GM21381 (cell line): Measurements from ENCODE around the gene UNC13C.

Experiments used
- ATAC-seq: cut with Tn5 transposase; IDR thresholded peaks from one replicate; pipeline ENCODE4 v1.9.1; 2021; ENCODE audit warnings: mild to moderate bottlenecking, moderate library complexity; ENCODE audit not compliant: unreplicated experiment

The UNC13C gene

DNA sequence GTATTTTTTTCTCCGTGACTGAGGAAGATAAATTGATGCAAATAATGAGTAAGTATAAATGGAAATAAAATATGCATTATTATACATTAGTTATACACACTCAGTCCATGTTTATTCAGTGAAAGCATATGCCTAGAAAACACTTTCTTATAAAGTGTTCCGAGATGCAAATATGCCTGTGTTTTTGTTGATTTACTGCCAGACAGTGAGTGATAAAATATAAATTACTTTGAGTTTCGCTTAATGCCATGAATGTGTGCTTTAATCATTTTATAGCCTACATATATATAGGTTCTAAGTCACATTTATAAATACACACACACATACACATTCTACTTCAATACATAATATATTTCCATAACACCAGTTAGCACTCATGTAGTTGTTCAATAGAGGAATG lies 569.2 kb downstream of the UNC13C start:
- no peak for ATAC-seq

GRCh38 chr15:54550954-54551353 lies 572.7 kb downstream of the UNC13C start:
- no peak for ATAC-seq

GRCh38 chr15:54556231-54556630 lies 578.0 kb downstream of the UNC13C start:
- ATAC-seq: no peak

GRCh38 chr15:54559405-54560069 lies 581.3 kb downstream of the UNC13C start:
- ATAC-seq: no peak

DNA sequence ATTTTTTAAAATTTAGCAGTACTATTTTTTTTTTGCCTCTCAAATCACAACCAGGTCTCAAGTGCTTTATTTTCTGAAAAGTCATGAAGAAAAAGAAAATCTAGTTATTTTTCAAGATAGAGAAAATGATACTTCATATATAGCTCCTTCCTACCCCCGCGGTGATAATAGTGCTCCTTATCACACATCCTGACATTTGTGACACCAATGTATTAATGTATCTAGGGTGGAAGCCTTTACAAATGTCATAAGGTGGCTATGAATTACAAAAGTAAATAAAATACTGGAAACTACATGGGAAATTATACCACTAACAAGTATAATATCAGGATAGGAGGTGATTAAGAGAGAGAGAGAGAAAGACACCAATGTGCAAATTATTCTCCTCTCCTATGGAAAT lies 582.2 kb downstream of the UNC13C start:
- ATAC-seq: no peak

- no peak for ATAC-seq
Measured at GRCh38 chr15:54564166-54564565, 585.9 kb downstream of the UNC13C start.

- ATAC-seq: no peak
Measured at GRCh38 chr15:54566654-54567053, 588.4 kb downstream of the UNC13C start.

DNA sequence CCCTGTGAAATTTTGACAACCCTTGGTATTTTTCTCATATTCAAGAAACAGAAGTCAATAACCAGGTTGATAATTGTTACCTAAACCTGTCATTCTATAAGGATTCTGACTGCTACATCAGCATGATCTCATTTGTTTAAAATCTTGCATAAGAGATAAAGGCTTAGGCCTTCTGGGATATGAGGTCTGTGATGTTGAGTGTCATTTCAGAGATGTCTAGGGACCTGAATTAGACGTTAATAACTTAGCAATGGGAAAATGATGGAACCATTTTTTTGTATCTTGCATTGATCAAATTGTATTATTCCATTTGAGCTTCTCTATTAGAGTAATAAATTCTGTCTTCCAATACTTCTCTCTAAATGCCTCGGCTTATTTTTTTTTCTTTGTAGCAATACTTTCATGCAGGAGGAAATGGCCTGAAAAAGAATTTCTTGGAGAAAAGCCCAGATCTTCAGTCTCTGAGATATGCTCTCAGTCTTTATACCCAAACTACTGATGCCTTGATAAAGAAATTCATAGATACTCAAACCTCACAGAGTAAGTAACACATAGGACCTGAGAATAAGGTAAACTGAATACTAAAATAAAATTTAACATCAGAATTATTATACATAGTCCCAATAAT lies 589.3 kb downstream of the UNC13C start:
- ATAC-seq: no peak

GRCh38 chr15:54568381-54568780 lies 590.1 kb downstream of the UNC13C start:
- ATAC-seq: no peak

GRCh38 chr15:54571576-54571975 lies 593.3 kb downstream of the UNC13C start:
- ATAC-seq: no peak

GRCh38 chr15:54575586-54575985 lies 597.3 kb downstream of the UNC13C start:
- no peak for ATAC-seq

- no peak for ATAC-seq
Measured at GRCh38 chr15:54576298-54576935, 598.2 kb downstream of the UNC13C start.

DNA sequence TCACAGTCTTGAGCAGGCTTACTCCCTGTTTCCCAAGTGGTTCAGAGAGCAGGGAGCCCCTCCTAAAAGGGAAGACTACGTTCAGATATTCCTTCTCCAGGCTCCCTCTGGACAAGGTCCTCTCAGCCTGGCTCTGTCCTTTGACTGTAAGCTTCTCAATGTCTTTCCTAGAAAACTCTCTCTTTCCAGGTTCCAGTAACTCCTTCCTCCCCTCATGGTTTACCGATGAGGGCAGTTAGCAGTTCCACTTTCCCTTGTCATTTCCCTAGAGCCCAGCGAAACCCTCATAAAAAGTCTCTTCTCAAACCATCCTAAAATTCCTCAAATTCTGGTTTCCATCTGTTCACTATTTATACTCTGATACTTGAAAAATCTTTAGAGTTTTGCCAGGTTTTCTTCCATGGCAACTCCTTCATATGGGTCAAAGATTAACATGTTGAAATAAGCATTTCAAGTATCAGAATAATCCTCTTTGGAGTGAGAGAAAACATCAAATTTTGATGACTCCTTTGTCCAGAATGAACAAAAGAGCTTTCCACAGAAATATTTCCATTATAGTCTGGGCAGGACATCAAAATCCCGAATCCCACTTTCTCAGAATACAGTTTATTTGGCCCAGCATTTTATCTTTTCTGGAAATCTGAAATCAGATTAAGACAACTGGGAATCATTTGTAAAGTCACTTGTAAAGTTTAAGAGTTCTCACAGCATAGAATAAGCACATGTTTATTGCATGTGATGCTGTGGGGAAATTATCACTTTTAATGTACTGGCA lies 599.4 kb downstream of the UNC13C start:
- no peak for ATAC-seq

DNA sequence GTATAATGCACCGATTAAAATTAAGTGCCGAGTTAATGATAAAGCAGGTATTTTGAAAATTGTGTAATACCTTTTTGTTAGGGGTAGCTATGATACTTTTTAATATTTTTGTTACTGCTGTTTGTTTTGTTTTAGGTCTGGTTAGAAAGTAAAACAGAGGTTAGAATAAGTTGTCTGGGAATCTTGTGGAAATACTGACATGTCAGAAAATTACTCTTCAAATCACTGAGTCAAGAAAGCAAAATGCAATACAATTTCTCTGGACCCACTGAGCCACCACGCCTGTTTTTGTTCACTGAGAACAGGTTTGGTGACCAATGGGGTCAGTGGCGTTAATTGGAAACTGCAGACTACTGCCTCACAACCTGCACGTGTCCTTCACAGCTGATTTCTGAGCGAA lies 601.6 kb downstream of the UNC13C start:
- ATAC-seq: no peak

- ATAC-seq: no peak
Measured at GRCh38 chr15:54580643-54581042, 602.4 kb downstream of the UNC13C start.

DNA sequence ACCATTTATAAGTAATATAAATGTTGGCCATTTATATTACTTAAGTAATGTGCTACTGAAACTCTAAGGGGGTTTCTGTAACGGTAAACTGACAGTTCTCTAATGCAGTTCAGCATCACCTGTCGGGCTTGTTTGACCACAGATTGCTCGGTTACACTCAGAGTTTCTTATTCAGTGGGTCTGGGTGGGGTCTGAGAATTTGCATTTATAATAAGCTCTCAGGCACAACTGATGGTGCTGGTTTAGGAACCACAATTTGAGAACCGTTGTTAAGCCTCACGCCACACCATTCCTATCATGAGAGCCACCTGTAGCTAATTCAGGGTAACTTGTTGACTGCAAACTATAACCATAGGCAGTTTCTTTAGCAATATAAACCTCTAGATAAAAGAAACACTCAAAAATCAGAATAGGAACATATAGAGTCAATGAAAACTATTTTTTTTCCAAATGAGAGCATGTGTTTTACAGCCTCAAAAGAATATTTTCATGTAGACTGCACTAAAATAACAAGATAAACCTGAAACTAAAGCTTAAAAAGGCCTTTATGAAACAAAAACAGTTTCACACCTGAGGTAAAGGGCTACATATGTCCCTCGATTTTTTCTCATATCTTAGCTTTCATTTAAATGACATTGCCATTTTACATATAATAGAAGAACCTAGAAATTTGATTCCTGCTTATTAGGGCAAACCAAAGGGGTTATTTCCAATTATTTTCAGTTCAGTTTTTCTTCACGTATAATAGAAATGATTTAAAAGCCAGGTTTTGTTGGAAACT lies 604.8 kb downstream of the UNC13C start:
- no peak for ATAC-seq

- ATAC-seq: no peak
Measured at GRCh38 chr15:54585063-54585462, 606.8 kb downstream of the UNC13C start.

DNA sequence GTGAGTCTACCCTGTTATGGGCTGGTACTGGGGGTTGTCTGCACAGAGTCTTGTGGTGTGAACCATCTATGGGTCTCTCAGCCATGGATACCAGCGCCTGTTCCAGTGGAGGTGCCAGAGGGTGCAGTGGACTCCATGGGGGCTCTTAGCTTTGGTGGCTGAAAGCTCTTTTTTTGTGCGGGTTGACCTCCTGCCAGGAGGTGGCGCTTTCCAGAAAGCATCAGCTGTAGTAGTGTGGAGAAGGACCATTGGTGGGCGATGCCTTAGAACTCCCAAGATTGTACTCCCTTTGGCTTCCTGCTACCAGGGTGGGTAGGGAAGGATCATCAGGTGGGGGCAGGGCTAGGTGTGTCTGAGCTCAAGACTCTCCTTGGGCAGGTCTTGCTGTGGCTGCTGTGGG lies 615.9 kb downstream of the UNC13C start:
- no peak for ATAC-seq

DNA sequence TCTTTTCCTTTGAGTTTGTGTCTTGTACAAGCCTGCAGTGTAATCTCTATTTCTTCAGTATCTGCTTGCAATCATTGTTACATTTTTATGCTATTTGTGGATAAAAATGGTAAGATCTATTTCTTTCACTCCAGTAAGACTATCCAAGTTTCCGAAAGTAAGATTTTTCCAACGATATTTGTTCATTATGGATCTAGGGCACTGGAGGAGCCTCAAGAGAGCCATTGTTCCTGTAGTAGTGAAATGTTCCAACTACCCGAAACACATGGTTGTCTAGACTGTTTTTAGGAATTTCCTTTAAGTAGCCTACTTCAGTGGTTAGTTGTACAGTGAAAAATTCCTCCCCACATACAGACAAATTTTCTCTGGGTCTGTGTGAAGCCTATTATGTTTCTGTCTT lies 621.1 kb downstream of the UNC13C start:
- no peak for ATAC-seq

GRCh38 chr15:54605043-54605442 lies 626.8 kb downstream of the UNC13C start:
- ATAC-seq: no peak

DNA sequence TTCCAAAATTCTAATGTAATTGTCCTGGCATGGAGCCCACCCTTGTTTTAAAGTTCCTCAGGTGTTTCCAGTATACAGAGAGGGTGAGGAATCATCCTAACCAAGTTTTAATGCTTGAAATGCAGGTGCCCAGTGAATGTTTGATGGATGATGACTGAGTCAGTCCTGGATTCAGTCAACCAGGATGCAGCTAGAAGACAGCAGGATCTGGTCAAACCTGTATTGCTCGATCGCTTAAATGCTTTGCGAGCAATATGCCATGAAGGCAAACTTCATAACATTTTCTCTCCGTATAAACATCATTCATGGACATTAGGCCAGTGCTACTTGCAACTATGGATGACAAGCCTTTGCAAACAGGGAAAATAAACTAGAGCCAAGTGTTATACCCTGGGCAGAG lies 627.3 kb downstream of the UNC13C start:
- ATAC-seq: no peak
